Hepatocyte (in vitro differentiated cells): ENCODE results near the gene LBX2. TPM values are rescaled to one million over a fixed set of nuclear protein-coding genes. Genes with fewer than 3 reads are reported as not detected.

Source experiments
- DNase-seq: peaks from one replicate; pipeline ENCODE4 v3.0.0-alpha.2; 2016; ENCODE audit warnings: low spot score
- H2AFZ ChIP-seq: fragments of 200-600 bp; sonication (generic); 2 replicates; pipeline ENCODE4 v1.6.0; 2016; ENCODE audit warnings: antibody characterized with exemption, mild to moderate bottlenecking
- H3K27ac ChIP-seq: fragments of 200-600 bp; sonication (generic); 2 replicates; pipeline ENCODE4 v1.5.1; 2016; ENCODE audit warnings: mild to moderate bottlenecking
- H3K27me3 ChIP-seq: fragments of 200-600 bp; sonication (generic); 2 replicates; pipeline ENCODE4 v1.6.1; 2016
- H3K36me3 ChIP-seq: fragments of 200-600 bp; sonication (generic); replicated peaks from 2 replicates; pipeline ENCODE4 v1.5.1; 2016; ENCODE audit warnings: low read depth; ENCODE audit not compliant: insufficient read depth
- H3K4me1 ChIP-seq: fragments of 200-600 bp; sonication (generic); 2 replicates; pipeline ENCODE4 v1.5.1; 2016; ENCODE audit warnings: mild to moderate bottlenecking, moderate library complexity; ENCODE audit not compliant: insufficient read depth
- H3K4me2 ChIP-seq: fragments of 200-600 bp; sonication (generic); 2 replicates; pipeline ENCODE4 v1.6.0; 2016
- H3K4me3 ChIP-seq: fragments of 200-600 bp; sonication (generic); 2 replicates; pipeline ENCODE4 v1.5.1; 2016; ENCODE audit warnings: mild to moderate bottlenecking
- H3K79me2 ChIP-seq: fragments of 200-600 bp; sonication (generic); 2 replicates; pipeline ENCODE4 v1.6.0; 2017; ENCODE audit warnings: mild to moderate bottlenecking
- H3K9me2 ChIP-seq: fragments of 200-600 bp; sonication (generic); replicated peaks from 2 replicates; pipeline ENCODE4 v1.6.0; 2017; ENCODE audit warnings: mild to moderate bottlenecking; ENCODE audit not compliant: insufficient read depth
- H3K9me3 ChIP-seq: fragments of 200-600 bp; sonication (generic); 2 replicates; pipeline ENCODE4 v1.5.1; 2016; ENCODE audit warnings: low read depth, mild to moderate bottlenecking
- H4K20me1 ChIP-seq: fragments of 200-600 bp; sonication (generic); 2 replicates; pipeline ENCODE4 v1.6.0; 2016; ENCODE audit warnings: mild to moderate bottlenecking; ENCODE audit not compliant: insufficient read depth, poor library complexity, severe bottlenecking
- EZH2 ChIP-seq: fragments of 200-600 bp; sonication (generic); IDR thresholded peaks from 2 replicates; pipeline ENCODE4 v1.6.1; 2016; ENCODE audit warnings: antibody characterized with exemption, mild to moderate bottlenecking, borderline replicate concordance
- EZH2phosphoT487 ChIP-seq: fragments of 200-600 bp; sonication (generic); IDR thresholded peaks from one replicate; pipeline ENCODE4 v1.6.1; 2018; ENCODE audit warnings: antibody characterized with exemption, mild to moderate bottlenecking, low read depth, moderate library complexity; ENCODE audit not compliant: unreplicated experiment, severe bottlenecking
- whole genome bisulfite sequencing: methylation state at CpG from one replicate; pipeline ENCODE4 v1.1.6; 2016; ENCODE audit warnings: low lambda C conversion rate; ENCODE audit errors: missing lambda C conversion rate; 5-methylcytosine and 5-hydroxymethylcytosine counted together
- polyA plus RNA-seq: library from polyadenylated mRNA; unstranded; fragments of >200 nt; fragmentation: Nextera tagmentation; extraction: Ambion mirVana; gene quantifications from 2 replicates; pipeline ENCODE4 v1.2.1, GENCODE V29; 2016
- total RNA-seq: library from RNA; depleted of rRNA; stranded (reverse); fragments of >200 nt; gene quantifications from 2 replicates; pipeline ENCODE4 v1.2.3, GENCODE V29; 2014
- TF ChIP-seq, protein P1 (sequence below): fragments of 200-600 bp; sonication (generic); IDR thresholded peaks from 2 replicates; pipeline ENCODE4 v1.5.1; 2016; ENCODE audit warnings: antibody characterized with exemption, mild to moderate bottlenecking; ENCODE audit not compliant: poor library complexity

The LBX2 gene
- total and polyA plus RNA-seq, 2 experiments from 2014 or later = 2.5 to 5.2 TPM

DNA sequence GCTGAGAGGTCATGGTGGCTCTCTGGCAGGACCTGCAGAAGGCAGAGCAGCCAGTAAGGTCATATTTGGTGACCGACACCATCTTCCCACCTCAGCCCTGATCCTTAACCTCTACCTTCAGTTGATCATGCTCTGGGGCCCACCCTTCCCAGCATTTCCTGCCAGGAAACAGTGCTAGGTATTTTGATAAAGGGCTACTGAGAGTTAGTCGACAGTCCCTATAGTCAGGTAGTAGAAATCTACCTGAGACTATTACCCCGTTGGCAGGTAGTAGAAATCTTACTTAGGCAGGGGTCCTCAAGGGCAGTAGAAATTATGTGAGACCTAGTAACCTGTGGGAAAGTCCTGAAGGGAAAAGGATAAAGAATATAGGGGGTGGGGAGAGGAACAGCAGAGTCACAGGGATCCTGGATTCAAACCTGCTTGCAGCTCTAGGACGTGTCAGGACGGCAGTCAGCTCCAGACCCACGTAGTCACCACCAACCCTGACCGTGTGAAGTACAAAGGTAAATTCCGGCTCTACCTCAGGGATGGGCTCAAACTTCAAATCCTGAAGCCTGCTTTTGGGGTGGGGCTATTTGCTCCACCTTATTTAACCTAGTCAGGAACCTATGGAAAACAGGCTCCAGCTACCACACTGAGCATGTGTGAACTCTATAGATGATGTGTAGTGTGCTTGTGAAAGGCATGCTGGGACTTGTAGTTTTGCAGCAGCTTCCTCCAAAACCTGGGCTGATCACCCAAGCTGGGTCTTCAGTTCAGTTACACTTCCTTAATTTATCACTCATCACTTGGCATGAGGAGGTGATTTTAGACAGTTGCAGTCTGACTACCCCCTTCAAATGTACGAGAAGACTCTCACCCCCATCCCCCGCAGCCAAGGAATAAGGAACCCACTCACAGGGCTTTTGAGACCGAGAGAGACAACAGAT is 26.6 kb upstream of the LBX2 start, which contains the start of gene DQX1:
Gene DQX1, minus strand, starts transcription at position 515 of the 932 bp plus-strand sequence. Its CDS starts 502 bp downstream, at position 13.
- H2AFZ ChIP-seq = no peak within 1 kb of the TSS
- peak; percentile 32 for DNase-seq

DNA sequence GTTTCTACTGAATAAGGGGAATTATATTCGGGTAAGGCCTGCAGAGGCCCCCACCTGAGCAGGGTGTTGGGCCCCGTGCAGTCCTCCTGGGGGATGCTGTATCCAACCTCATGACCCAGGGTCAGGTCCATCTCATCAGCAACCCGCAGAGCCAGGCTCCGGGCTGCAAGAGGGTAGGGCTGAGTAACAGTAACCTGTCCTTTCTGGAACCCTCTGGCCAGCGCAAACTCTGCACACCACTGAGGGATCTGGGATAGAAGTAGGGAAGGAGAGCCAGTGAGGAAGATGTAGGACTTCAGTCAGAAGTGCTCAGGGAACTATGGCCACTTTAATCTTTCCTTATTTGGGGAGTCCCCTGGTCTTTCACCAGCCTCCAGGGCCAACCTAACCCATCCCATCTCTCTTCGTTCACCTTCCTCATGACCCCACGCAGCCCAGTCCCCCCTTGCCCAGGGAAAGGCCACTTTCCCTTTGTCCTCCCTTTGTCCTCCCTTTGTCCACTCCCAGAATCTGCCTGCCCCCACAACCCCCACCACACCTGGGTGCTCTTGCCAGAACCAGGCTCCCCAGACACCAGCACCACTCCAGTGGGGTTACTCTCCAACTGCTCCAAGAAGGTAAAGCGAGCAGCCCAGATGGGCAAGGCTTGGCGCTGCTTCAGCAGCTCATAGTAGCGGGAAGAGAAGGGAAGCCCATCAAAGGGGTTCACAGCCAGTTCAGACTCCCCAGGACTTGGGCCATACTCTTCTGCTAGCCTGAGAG is 25.7 kb upstream of the LBX2 start:
- Histone ChIP-seq H3K36me3 (no peaks in the 10 kb centered on the region), H4K20me1 (peaks cover 7% of the 10 kb centered on the region), H3K4me2 (peak overlapping the region; percentile 10), H2AFZ (no peak overlapping the region), H3K9me2 (no peaks in the 10 kb centered on the region), H3K79me2 (peaks cover 22% of the 10 kb centered on the region), H3K4me3 (no peak overlapping the region), H3K4me1 (no peaks in the 10 kb centered on the region), H3K9me3 (no peaks in the 10 kb centered on the region), H3K27me3 (peaks cover 7% of the 10 kb centered on the region), H3K27ac (no peak overlapping the region)
- WGBS = 93% methylated on average over 10 of the region's 10 CpGs
- no peak for DNase-seq
- no peak for TF ChIP-seq EZH2phosphoT487
- TF ChIP-seq, protein P1, sequence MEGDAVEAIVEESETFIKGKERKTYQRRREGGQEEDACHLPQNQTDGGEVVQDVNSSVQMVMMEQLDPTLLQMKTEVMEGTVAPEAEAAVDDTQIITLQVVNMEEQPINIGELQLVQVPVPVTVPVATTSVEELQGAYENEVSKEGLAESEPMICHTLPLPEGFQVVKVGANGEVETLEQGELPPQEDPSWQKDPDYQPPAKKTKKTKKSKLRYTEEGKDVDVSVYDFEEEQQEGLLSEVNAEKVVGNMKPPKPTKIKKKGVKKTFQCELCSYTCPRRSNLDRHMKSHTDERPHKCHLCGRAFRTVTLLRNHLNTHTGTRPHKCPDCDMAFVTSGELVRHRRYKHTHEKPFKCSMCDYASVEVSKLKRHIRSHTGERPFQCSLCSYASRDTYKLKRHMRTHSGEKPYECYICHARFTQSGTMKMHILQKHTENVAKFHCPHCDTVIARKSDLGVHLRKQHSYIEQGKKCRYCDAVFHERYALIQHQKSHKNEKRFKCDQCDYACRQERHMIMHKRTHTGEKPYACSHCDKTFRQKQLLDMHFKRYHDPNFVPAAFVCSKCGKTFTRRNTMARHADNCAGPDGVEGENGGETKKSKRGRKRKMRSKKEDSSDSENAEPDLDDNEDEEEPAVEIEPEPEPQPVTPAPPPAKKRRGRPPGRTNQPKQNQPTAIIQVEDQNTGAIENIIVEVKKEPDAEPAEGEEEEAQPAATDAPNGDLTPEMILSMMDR = no peak
- no peak for TF ChIP-seq EZH2

More for the DNA sequence above, 26.6 kb upstream of the LBX2 start, which contains the start of gene DQX1:
- H4K20me1 ChIP-seq = peaks cover 7% of the 10 kb centered on the region
- TF ChIP-seq EZH2 = no peak
- H3K4me1 ChIP-seq = no peaks in the 10 kb centered on the region
- H3K9me3 ChIP-seq = no peaks in the 10 kb centered on the region
- no peaks in the 10 kb centered on the region for H3K9me2 ChIP-seq
- 94% methylated on average over 11 of the region's 11 CpGs for WGBS
- no peaks in the 10 kb centered on the region for H3K36me3 ChIP-seq
- H3K27me3 ChIP-seq = no peaks in the 10 kb centered on the region
- H3K79me2 ChIP-seq = peaks cover 28% of the 10 kb centered on the region
- H3K4me3 ChIP-seq = no peak within 1 kb of the TSS
- no peak within 1 kb of the TSS for H3K27ac ChIP-seq
- peak within 1 kb of the TSS; percentile 10 for H3K4me2 ChIP-seq

DNA sequence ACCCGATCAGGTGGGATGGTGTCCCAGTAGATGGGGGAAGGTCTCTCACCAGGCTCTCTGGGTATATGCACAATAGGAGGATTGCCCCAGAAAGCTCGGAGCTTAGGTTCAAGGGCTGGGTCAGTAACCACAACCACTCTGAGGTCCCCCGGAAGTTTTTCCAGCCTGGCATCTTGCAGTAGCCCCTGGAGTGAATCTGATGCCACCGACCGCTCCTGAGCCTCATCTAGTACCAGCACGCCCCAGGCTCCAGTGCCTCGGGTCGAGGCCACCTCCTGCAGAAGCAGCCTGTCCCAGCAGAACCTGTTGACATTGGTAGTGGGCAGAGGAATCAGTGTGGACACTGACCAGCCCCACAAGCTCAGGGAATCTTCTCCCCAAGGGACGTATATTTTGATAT is 24.6 kb upstream of the LBX2 start:
- Histone ChIP-seq H3K27ac (no peak overlapping the region), H2AFZ (no peak overlapping the region), H4K20me1 (peaks cover 7% of the 10 kb centered on the region), H3K4me2 (no peak overlapping the region), H3K79me2 (peaks cover 18% of the 10 kb centered on the region), H3K36me3 (no peaks in the 10 kb centered on the region), H3K27me3 (peaks cover 18% of the 10 kb centered on the region), H3K4me3 (no peak overlapping the region), H3K4me1 (no peaks in the 10 kb centered on the region), H3K9me2 (no peaks in the 10 kb centered on the region), H3K9me3 (no peaks in the 10 kb centered on the region)
- TF ChIP-seq EZH2 (no peak), EZH2phosphoT487 (no peak)
- TF ChIP-seq, protein P1 = no peak
- 93% methylated on average over 9 of the region's 9 CpGs for WGBS
- no peak for DNase-seq
